HEK293 (cell line): Measurements from ENCODE around the gene IWS1.
"Not testable (repeated sequence)": the region's sequence is repeated elsewhere in the genome, so short reads cannot be mapped to it uniquely, and the experiment has no call there.

Experiments
- KLF10 ChIP-seq: fragments of 450-650 bp; IDR thresholded peaks from 2 replicates; pipeline ENCODE4 v1.5.1; 2018; ENCODE audit warnings: missing biosample characterization, mild to moderate bottlenecking, missing genetic modification characterization
- ZNF121 ChIP-seq: fragments of 450-650 bp; formaldehyde crosslinking; IDR thresholded peaks from 2 replicates; pipeline ENCODE4 v1.5.1; 2016; ENCODE audit warnings: missing biosample characterization, missing genetic modification characterization
- ZNF140 ChIP-seq: fragments of 450-650 bp; formaldehyde crosslinking; IDR thresholded peaks from 2 replicates; pipeline ENCODE4 v1.5.1; 2016; ENCODE audit warnings: missing biosample characterization, missing genetic modification characterization
- ZNF155 ChIP-seq: fragments of 450-650 bp; formaldehyde crosslinking; IDR thresholded peaks from 2 replicates; pipeline ENCODE4 v1.5.1; 2016; ENCODE audit warnings: missing biosample characterization, missing genetic modification characterization
- ZNF175 ChIP-seq: fragments of 450-650 bp; formaldehyde crosslinking; IDR thresholded peaks from 2 replicates; pipeline ENCODE4 v1.5.1; 2016; ENCODE audit warnings: missing biosample characterization, missing genetic modification characterization
- ZNF335 ChIP-seq: fragments of 450-650 bp; formaldehyde crosslinking; conservative IDR thresholded peaks from 2 replicates; pipeline ENCODE4 v1.5.1; 2016; ENCODE audit warnings: missing biosample characterization, missing genetic modification characterization
- TF ChIP-seq, protein P1 (sequence below): fragments of 450-650 bp; formaldehyde crosslinking; IDR thresholded peaks from 2 replicates; pipeline ENCODE4 v1.5.1; 2016; ENCODE audit warnings: missing biosample characterization, missing genetic modification characterization
- TF ChIP-seq, protein P2 (sequence below): fragments of 450-650 bp; formaldehyde crosslinking; IDR thresholded peaks from 2 replicates; pipeline ENCODE4 v1.5.1; 2016; ENCODE audit warnings: missing biosample characterization, missing genetic modification characterization
- TF ChIP-seq, protein P3 (sequence below): fragments of 450-650 bp; formaldehyde crosslinking; IDR thresholded peaks from 2 replicates; pipeline ENCODE4 v1.5.1; 2016; ENCODE audit warnings: missing biosample characterization, missing genetic modification characterization
- TF ChIP-seq, protein P4 (sequence below): fragments of 450-650 bp; IDR thresholded peaks from 2 replicates; pipeline ENCODE4 v1.5.1; 2018; ENCODE audit warnings: missing biosample characterization, mild to moderate bottlenecking, missing genetic modification characterization

DNA sequence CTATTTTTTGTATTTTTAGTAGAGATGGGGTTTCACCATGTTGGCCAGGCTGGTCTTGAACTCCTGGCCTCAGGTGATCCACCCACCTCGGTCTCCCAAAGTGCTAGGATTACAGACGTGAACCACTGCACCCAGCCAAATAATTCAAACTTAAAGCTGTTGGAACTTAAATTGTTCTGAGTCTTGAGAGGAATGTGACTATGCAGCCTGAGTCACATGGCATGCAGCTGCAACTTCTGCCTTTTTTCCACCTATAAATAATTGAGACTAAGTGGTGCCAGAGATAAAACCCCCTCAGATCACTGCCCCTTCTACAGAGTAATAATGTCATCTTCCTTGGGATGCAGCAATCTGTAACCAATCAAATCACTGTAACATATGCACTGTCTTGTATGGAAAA, 3.1 kb upstream of the IWS1 start:
- TF ChIP-seq, protein P1, sequence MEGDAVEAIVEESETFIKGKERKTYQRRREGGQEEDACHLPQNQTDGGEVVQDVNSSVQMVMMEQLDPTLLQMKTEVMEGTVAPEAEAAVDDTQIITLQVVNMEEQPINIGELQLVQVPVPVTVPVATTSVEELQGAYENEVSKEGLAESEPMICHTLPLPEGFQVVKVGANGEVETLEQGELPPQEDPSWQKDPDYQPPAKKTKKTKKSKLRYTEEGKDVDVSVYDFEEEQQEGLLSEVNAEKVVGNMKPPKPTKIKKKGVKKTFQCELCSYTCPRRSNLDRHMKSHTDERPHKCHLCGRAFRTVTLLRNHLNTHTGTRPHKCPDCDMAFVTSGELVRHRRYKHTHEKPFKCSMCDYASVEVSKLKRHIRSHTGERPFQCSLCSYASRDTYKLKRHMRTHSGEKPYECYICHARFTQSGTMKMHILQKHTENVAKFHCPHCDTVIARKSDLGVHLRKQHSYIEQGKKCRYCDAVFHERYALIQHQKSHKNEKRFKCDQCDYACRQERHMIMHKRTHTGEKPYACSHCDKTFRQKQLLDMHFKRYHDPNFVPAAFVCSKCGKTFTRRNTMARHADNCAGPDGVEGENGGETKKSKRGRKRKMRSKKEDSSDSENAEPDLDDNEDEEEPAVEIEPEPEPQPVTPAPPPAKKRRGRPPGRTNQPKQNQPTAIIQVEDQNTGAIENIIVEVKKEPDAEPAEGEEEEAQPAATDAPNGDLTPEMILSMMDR (tag by site-specific recombination) = not testable (repeated sequence)
- TF ChIP-seq, protein P2, sequence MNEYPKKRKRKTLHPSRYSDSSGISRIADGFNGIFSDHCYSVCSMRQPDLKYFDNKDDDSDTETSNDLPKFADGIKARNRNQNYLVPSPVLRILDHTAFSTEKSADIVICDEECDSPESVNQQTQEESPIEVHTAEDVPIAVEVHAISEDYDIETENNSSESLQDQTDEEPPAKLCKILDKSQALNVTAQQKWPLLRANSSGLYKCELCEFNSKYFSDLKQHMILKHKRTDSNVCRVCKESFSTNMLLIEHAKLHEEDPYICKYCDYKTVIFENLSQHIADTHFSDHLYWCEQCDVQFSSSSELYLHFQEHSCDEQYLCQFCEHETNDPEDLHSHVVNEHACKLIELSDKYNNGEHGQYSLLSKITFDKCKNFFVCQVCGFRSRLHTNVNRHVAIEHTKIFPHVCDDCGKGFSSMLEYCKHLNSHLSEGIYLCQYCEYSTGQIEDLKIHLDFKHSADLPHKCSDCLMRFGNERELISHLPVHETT (tag by site-specific recombination) = not testable (repeated sequence)
- not testable (repeated sequence) for TF ChIP-seq KLF10; ZNF140 (tag by site-specific recombination); ZNF175 (tag by site-specific recombination); ZNF335 (tag by site-specific recombination); ZNF155; ZNF121 (tag by site-specific recombination)
- TF ChIP-seq, protein P3, sequence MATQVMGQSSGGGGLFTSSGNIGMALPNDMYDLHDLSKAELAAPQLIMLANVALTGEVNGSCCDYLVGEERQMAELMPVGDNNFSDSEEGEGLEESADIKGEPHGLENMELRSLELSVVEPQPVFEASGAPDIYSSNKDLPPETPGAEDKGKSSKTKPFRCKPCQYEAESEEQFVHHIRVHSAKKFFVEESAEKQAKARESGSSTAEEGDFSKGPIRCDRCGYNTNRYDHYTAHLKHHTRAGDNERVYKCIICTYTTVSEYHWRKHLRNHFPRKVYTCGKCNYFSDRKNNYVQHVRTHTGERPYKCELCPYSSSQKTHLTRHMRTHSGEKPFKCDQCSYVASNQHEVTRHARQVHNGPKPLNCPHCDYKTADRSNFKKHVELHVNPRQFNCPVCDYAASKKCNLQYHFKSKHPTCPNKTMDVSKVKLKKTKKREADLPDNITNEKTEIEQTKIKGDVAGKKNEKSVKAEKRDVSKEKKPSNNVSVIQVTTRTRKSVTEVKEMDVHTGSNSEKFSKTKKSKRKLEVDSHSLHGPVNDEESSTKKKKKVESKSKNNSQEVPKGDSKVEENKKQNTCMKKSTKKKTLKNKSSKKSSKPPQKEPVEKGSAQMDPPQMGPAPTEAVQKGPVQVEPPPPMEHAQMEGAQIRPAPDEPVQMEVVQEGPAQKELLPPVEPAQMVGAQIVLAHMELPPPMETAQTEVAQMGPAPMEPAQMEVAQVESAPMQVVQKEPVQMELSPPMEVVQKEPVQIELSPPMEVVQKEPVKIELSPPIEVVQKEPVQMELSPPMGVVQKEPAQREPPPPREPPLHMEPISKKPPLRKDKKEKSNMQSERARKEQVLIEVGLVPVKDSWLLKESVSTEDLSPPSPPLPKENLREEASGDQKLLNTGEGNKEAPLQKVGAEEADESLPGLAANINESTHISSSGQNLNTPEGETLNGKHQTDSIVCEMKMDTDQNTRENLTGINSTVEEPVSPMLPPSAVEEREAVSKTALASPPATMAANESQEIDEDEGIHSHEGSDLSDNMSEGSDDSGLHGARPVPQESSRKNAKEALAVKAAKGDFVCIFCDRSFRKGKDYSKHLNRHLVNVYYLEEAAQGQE (tag by site-specific recombination) = not testable (repeated sequence)
- TF ChIP-seq, protein P4, sequence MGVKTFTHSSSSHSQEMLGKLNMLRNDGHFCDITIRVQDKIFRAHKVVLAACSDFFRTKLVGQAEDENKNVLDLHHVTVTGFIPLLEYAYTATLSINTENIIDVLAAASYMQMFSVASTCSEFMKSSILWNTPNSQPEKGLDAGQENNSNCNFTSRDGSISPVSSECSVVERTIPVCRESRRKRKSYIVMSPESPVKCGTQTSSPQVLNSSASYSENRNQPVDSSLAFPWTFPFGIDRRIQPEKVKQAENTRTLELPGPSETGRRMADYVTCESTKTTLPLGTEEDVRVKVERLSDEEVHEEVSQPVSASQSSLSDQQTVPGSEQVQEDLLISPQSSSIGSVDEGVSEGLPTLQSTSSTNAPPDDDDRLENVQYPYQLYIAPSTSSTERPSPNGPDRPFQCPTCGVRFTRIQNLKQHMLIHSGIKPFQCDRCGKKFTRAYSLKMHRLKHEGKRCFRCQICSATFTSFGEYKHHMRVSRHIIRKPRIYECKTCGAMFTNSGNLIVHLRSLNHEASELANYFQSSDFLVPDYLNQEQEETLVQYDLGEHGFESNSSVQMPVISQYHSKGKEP = not testable (repeated sequence)
